H54 (cell line): Measurements from ENCODE around the gene AKAP13.

ENCODE experiments used
- DNase-seq: peaks from one replicate; pipeline ENCODE4 v3.0.0; 2011; ENCODE audit warnings: low spot score, mixed read lengths; ENCODE audit not compliant: insufficient read length
- FAIRE-seq: peaks from 3 replicates; lab custom pipeline; 2011; peaks lifted over from hg19 to GRCh38; lab: Jason Lieb, UNC
- POLR2A ChIP-seq: IDR thresholded peaks from 2 replicates; pipeline ENCODE4 v1.6.1; 2011; ENCODE audit warnings: low read depth, mild to moderate bottlenecking, low read length

AKAP13 gene

DNA sequence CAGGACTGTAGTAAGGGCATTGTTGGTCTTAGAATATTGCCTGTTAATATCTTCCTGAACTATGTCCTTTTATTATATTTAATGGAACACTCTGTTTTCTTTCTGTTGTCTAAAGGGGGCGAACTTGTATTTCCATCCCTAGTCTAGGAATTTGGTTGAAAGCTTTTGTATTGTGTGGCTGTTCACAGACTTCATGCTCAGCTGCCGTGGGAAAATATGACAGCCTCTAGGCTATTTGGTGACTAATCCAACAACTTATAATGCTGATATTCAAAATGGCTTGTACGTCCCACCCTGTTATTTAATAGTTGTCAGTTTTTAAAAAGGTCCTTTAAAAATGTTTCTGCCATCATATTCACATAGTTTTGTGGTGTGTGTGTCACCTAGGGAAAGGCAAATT is 211.7 kb downstream of the AKAP13 start:
- no peak for TF ChIP-seq POLR2A
- FAIRE-seq = peak; percentile 76
- no peak for DNase-seq

DNA sequence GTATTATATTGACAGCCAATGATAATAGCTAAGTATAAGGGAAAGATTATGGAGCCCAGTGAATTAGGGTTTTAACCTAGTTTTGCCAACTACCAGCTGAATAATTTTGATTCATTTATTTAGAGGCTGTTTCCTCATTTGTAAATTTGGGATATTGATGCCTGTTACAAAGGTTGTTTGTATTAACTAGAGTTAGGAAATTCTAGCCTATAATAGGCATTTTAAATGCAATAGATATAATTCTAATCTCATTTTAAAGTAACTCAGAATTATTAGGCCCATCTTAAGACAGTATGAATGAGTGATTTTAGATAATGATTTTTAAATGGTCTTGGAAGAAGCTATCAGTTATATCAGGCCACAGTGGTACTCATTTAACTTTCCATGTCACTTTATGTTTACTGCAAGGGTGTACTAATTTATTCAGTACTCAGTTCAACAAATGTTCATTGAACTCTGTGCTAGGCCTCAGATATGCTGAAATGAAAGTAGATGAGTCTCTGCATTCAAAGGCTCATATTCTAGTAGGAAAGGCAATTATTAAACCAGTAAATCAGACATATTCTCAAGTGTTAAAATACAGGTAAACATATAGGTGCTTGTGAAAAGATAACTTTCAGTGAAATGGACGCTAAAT is 213.5 kb downstream of the AKAP13 start:
- FAIRE-seq (no peak), DNase-seq (no peak)
- no peak for TF ChIP-seq POLR2A

DNA sequence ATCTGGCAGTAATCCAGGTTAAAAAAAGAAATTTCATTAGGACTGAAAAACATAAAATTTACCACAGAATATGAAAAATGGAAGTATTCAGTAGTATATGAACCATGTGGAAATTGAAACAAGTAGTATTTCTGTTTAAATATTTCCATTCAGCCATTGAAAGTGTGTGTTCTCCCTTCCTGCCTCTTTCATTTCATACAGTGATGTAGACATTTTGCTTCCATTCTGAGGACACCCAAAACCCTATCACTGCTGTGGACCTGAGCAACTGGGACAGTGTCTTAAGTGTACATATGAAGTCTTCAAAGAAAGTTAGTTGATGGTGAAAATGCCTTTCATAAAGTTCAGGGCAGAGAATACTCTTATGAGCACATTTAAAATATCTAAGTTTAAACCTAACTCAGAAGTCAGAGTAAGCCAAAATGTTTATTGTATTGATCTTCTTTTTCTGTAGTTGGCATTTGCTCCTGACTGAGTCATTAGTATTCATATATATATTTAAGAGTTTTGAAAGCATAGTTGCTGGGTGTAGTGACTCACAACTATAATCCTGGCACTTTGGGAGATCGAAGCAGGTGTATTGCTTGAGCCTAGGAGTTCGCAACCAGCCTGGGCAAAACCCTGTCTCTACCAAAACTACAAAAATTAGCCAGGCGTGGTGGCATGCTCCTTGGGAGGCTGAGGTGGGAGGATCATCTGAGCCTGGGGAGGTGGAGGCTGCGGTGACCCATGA is 215.6 kb downstream of the AKAP13 start:
- no peak for TF ChIP-seq POLR2A
- FAIRE-seq (no peak), DNase-seq (no peak)

DNA sequence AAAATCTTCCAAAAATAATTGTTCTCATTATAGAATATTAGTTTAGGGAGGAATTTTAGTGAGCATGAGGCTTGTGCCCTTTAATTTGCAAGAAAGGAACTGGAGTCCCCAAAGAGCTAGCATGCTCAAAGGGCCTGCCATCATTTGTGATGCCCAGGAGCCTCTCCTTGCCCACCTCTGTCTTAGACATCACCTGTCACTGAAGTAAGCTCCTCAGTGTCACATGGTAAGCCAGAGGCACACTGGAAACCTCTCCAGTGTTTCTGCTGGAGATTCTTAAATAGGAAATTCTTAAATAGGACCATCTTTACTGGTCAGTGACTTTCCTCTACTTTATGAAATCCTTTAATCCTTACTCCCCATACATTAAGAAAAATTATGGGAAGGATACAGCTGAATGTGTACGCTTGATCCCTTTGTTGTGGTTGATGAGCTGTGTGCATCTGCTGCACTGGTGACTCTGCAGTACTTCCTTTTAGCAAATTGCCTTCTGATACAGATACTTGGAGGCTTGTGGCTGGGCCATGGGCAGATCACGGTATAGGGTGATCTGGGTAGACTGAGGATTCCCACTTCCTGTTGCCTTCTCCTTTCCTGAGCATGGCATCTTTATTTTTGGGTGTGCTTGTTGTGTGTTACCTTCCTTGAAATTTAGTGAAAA is 216.9 kb downstream of the AKAP13 start:
- DNase-seq = no peak

DNA sequence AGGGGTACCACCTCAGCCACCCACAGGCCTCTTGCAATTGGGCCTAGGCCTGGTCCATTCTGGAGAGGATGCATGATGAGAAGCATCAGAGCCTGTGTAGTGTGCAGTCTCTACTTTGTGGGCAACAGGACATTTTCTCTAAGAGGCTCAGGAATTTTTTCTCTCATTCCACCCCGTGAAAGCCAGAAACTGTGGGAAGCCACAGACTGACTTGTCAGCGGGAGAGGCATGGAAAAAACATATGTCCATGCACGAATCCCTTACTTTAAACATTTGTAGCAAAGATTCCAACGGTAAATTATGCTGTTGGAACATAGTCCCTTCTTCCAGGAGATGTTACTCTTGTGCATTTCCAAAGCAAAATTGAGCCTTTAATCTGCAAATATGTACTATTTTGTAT is 217.8 kb downstream of the AKAP13 start:
- no peak for TF ChIP-seq POLR2A
- no peak for DNase-seq
- FAIRE-seq = no peak

More for the DNA sequence above, 216.9 kb downstream of the AKAP13 start:
- FAIRE-seq = no peak
- TF ChIP-seq POLR2A = no peak

DNA sequence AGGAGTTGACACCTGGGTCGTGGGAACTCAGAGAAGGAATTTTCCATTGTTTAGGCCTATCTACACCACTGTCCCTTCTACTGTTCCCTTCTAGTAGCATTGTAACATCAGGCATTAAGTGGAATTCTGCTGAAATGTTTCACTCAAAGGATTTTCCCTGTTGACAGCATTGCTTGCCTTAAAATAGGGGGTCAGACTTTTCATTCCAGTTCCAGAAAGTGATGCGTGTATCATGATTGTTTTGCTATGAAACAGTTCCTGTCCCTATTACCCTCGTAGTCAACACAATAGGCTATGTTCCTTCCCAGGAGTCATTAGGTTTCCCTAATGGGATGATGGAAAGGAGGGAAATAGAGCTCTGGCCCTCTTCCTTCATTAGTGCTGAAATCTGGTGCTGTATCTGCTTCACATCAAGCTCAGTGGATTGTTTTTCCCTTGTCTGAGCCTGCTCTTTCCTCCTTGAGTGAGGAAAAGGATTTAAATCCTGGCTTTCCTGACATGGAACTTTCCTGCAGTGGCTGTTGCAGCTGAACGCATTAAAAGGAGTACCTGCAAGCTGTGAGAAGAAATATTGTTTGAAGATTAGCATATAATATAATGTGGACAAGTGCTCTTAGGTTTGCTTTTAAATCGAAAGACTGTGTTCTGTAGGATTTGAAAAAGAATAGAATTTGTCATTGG is 218.5 kb downstream of the AKAP13 start:
- TF ChIP-seq POLR2A = no peak
- FAIRE-seq (no peak), DNase-seq (no peak)

DNA sequence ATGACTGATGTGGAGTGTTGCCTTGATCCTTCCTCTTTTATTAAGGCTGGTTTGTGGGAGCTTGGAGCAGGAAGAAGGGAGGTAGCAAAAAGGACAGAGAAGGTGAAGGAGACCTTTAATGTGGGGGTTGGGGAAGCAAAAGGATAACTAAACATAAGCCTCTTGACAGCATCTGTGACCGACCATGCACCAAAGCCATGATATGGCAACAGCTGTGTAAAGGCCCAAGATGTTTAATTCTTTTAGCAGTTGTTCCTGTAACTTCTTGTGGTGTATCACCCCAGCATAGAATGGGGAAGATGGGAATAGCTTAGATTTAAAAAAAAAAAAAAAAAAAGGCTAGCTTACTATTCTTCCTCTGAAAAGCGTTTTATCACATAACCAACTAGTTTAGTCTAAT is 219.6 kb downstream of the AKAP13 start:
- no peak for TF ChIP-seq POLR2A
- DNase-seq (no peak), FAIRE-seq (no peak)

DNA sequence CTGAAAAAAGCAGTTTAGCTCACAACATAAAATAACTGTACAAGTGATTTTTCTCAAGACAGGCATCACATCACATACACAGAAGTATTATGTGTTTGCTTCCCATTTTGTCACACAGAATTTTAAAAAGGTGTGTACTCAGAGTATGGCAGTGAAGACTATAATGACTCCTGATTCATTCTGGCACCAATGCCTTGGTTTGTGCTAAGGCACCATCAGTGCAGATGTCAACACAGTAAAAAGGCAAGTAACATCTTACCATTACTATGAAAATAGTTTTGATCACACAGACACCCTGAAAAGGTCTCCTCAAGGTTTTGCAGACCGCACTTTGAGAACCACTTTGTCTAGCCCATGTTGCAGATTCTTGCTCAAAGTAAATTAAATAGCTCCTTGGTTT is 222.8 kb downstream of the AKAP13 start:
- FAIRE-seq (no peak), DNase-seq (no peak)
- TF ChIP-seq POLR2A = no peak

DNA sequence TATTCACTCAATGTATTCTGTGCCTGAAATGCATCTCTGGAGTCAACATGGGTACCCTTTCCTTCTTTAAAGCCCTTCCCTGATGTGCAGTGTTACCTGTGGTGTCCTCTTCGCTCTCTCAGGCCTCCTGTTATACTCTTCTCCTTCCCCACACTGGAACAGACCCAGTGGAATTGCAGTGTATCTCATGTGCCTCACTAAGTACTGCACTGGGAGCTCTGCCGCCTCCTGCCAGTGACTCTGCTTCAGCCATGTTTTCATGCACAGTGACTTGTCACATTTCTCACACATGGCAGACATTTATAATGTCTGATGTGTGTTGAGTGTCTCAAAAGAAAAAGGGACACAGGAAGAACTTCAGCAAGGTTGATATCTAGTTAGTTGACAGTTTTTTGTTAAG is 223.3 kb downstream of the AKAP13 start:
- no peak for FAIRE-seq
- TF ChIP-seq POLR2A = no peak
- DNase-seq = no peak

DNA sequence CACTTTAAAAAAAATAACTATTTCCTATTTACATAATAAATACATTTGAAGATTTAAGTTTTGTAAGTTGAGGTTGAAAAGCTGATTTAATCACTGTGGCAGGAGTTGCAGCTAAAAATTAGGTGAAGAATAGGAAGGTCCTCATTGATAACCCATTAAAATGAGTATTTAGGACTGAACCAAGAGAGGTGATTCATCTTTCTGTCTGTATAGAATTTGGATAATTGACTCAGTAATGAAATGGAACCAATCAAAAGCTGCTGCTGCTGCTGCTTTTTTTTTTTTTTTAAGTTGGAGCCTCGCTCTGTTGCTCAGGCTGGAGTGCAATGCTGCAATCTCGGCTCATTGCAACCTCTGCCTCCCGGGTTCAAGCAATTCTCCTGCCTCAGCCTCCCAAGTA is 223.8 kb downstream of the AKAP13 start:
- DNase-seq = no peak
- FAIRE-seq = no peak
- TF ChIP-seq POLR2A = no peak

DNA sequence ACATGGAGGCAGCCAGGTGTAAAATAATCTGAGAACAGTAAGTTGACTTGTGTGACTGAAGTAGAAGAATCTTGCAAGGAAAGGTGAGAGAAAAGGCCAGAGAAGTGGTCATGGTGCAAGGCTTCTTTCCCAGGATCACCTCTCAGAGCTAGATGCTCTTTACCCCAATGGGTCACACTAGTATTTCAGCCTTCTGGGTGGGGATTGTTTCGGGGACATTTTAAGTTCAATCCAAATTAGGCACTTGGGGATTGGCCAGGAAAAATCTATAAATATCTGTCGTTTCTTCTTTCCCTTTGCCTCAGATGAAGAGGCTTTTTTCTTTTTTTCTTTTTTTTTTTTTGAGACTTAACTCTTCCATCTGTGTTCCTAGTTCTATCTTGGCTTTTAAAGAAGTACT is 226.3 kb downstream of the AKAP13 start:
- DNase-seq = no peak
- no peak for FAIRE-seq
- no peak for TF ChIP-seq POLR2A

DNA sequence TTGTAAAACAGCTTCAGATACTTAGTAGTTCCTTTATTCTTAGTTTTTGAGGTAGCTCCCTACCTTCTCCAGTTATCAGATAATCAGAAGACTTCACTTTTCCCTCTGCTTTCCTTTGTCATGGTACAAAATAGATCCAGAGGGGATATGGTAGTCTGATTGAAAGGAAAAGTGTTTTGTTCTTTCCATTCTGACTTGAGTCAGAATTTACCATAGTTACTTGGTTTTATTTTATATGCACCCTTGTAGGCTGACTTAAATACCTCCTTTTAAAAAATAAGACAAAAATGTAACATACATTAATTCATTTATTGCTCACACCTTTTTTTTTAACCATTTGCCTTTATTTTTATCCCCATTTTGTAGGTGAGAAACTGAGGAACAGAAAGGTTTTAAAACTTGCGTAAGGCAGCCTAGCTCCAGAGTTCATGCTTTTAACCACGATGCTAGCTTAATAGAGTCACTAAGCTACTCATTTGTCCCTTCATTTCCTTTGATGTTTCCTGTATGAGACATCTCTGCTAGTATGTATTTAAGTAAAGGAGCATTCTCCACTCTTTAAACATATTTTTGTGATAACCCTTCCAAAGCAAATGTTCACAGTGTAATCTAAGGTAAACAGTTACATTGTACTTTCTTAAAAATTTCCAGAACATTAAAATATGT is 226.9 kb downstream of the AKAP13 start:
- DNase-seq (no peak), FAIRE-seq (no peak)
- no peak for TF ChIP-seq POLR2A

DNA sequence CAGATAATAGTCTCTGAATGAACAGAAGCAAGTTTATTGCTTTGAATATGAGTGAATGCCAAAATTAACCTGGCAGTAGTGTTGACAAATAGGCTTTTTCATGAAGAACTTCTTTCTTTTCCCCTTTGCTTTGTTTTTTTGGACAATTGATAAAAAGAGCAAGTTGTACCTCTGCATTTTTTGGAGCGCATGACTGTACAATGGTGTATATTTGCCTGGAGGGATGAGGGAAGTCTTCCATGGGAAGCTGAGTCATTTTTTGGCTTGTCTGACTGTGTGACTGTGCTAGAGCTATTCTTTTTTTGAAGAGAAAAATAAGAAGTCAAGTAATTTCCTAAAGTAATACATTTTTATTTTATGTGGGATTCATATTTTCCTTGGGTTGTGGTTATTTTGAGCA is 227.4 kb downstream of the AKAP13 start:
- DNase-seq = no peak
- TF ChIP-seq POLR2A = no peak
- FAIRE-seq = peak; percentile 27
